Bone marrow (tissue), 2 donors: ENCODE measurements around the gene NFS1.
"Not testable (repeated sequence)": the region's sequence is repeated elsewhere in the genome, so short reads cannot be mapped to it uniquely, and the experiment has no call there.

Source experiments
- DNase-seq, 2 donors: peaks; one replicate each; lab custom pipeline; 2025; lab: John Stamatoyannopoulos, UW

Gene NFS1

GRCh38 chr20:35709259-35709658, 10.1 kb upstream of the NFS1 start:
- DNase-seq: no peak

- DNase-seq: no peak
These were observed 9.3 kb upstream of the NFS1 start for GRCh38 chr20:35708502-35708901.

- DNase-seq: not testable (repeated sequence)
These were observed 7.7 kb upstream of the NFS1 start for GRCh38 chr20:35706591-35707529.

- DNase-seq: not testable (repeated sequence)
These were observed 6.7 kb upstream of the NFS1 start for GRCh38 chr20:35705894-35706293.

- DNase-seq: no peak
These were observed 5.5 kb upstream of the NFS1 start for GRCh38 chr20:35704514-35705261.

- DNase-seq: no peak
These were observed 3.9 kb upstream of the NFS1 start for GRCh38 chr20:35702824-35703695.

- no peak for DNase-seq
These were observed 3.1 kb upstream of the NFS1 start for GRCh38 chr20:35702051-35702823.

- no peak for DNase-seq
These were observed 1.5 kb upstream of the NFS1 start for GRCh38 chr20:35700625-35701148.

GRCh38 chr20:35699957-35700624, 939 bp upstream of the NFS1 start:
- no peak for DNase-seq

- DNase-seq: no peak
These were observed 640 bp downstream of the NFS1 start for GRCh38 chr20:35698298-35699126.

GRCh38 chr20:35697696-35698297, 1.4 kb downstream of the NFS1 start:
- DNase-seq: no peak

- no peak for DNase-seq
These were observed 3.2 kb downstream of the NFS1 start for GRCh38 chr20:35695978-35696377.

GRCh38 chr20:35695245-35695749, 3.9 kb downstream of the NFS1 start:
- DNase-seq: no peak

- DNase-seq: no peak
These were observed 8.9 kb downstream of the NFS1 start for GRCh38 chr20:35690265-35690664.

GRCh38 chr20:35686872-35687271, 12.3 kb downstream of the NFS1 start:
- DNase-seq: not testable (repeated sequence)

GRCh38 chr20:35685368-35685767, 13.8 kb downstream of the NFS1 start:
- DNase-seq: not testable (repeated sequence)

GRCh38 chr20:35681960-35682359, 17.2 kb downstream of the NFS1 start:
- DNase-seq: no peak

- peak in 1 of 2 donors; percentile 56 for DNase-seq
These were observed 18.5 kb downstream of the NFS1 start for GRCh38 chr20:35680452-35681183.
